Measurements from ENCODE around the gene HHIPL1.

HHIPL1 gene

GRCh38 chr14:99662846-99663245 is 17.9 kb downstream of the HHIPL1 start:
- DNase-seq: no peak

- DNase-seq: no peak
These were observed 18.6 kb downstream of the HHIPL1 start for GRCh38 chr14:99663386-99664057.

GRCh38 chr14:99664058-99664936 is 19.4 kb downstream of the HHIPL1 start:
- no peak for DNase-seq

- no peak for DNase-seq
These were observed 20.0 kb downstream of the HHIPL1 start for GRCh38 chr14:99664937-99665273.

- no peak for DNase-seq
These were observed 21.6 kb downstream of the HHIPL1 start for GRCh38 chr14:99666533-99666932.

- DNase-seq: no peak
These were observed 22.1 kb downstream of the HHIPL1 start for GRCh38 chr14:99667045-99667444.

- DNase-seq: no peak
These were observed 22.9 kb downstream of the HHIPL1 start for GRCh38 chr14:99667821-99668220.

GRCh38 chr14:99668307-99669295 is 23.7 kb downstream of the HHIPL1 start:
- no peak for DNase-seq

GRCh38 chr14:99670361-99671234 is 25.7 kb downstream of the HHIPL1 start:
- no peak for DNase-seq

GRCh38 chr14:99671235-99672224 is 26.6 kb downstream of the HHIPL1 start:
- no peak for DNase-seq

GRCh38 chr14:99672506-99673304 is 27.8 kb downstream of the HHIPL1 start:
- DNase-seq: no peak

GRCh38 chr14:99673305-99674063 is 28.6 kb downstream of the HHIPL1 start:
- no peak for DNase-seq

GRCh38 chr14:99674064-99674650 is 29.2 kb downstream of the HHIPL1 start:
- no peak for DNase-seq

- no peak for DNase-seq
These were observed 29.9 kb downstream of the HHIPL1 start for GRCh38 chr14:99674776-99675381.

- no peak for DNase-seq
These were observed 30.5 kb downstream of the HHIPL1 start for GRCh38 chr14:99675382-99675835.

- no peak for DNase-seq
These were observed 31.0 kb downstream of the HHIPL1 start for GRCh38 chr14:99675951-99676350.

- DNase-seq: no peak
These were observed 31.7 kb downstream of the HHIPL1 start for GRCh38 chr14:99676657-99677056.
